A549 (cell line): ENCODE data around the gene CRTC2.

Experiments
- CEBPB ChIP-seq, 2 experiments: fragments of >200 bp in 1 of 2; sonication (Bioruptor Twin) in 1 of 2; formaldehyde crosslinking in 1 of 2; IDR thresholded peaks; 2 replicates each; pipeline ENCODE4 v1.6.1; 2012 to 2016
- CTCF ChIP-seq: fragments of >200 bp; sonication (Bioruptor Twin); formaldehyde crosslinking; IDR thresholded peaks from 3 replicates; pipeline ENCODE4 v1.5.1; 2016
- EP300 ChIP-seq, 2 experiments: fragments of >200 bp; sonication (Bioruptor Twin); formaldehyde crosslinking; IDR thresholded peaks; 2 replicates in 1 of 2; 3 replicates in 1 of 2; pipeline ENCODE4 v1.6.1; 2016 to 2017
- ESRRA ChIP-seq: fragments of 150-350 bp; IDR thresholded peaks from 2 replicates; pipeline ENCODE4 v1.6.1; 2014; ENCODE audit warnings: mild to moderate bottlenecking, low read length, borderline replicate concordance
- HOXB5 ChIP-seq: fragments of 250-450 bp; sonication (Bioruptor Pico); IDR thresholded peaks from 2 replicates; pipeline ENCODE4 v1.5.0; 2020; ENCODE audit warnings: mild to moderate bottlenecking, moderate library complexity
- JUN ChIP-seq, 2 experiments: fragments of >200 bp; sonication (Bioruptor Twin); formaldehyde crosslinking; IDR thresholded peaks; 2 replicates in 1 of 2; 3 replicates in 1 of 2; pipeline ENCODE4 v1.6.1; 2016 to 2017
- MAFK ChIP-seq: fragments of 450-650 bp; IDR thresholded peaks from 2 replicates; pipeline ENCODE4 v1.6.1; 2014; ENCODE audit not compliant: partially characterized antibody
- MYC ChIP-seq: IDR thresholded peaks from 2 replicates; pipeline ENCODE4 v1.6.1; 2012; ENCODE audit warnings: mild to moderate bottlenecking, inconsistent platforms, low read length, improper control_type of control experiment, borderline replicate concordance
- RCOR1 ChIP-seq: fragments of 150-350 bp; IDR thresholded peaks from 2 replicates; pipeline ENCODE4 v1.6.1; 2014; ENCODE audit warnings: antibody characterized with exemption, low read length, low read depth
- REST ChIP-seq: fragments of 200-600 bp; sonication (generic); IDR thresholded peaks from 2 replicates; pipeline ENCODE4 v1.6.1; 2016; ENCODE audit warnings: antibody characterized with exemption, mild to moderate bottlenecking, moderate library complexity

- TF ChIP-seq JUN (IDR thresholded peaks at IDR 0.05) (no peak), EP300 (IDR thresholded peaks at IDR 0.05) (no peak), CTCF (no peak), CEBPB (IDR thresholded peaks at IDR 0.05) (no peak), MYC (no peak), MAFK (no peak), ESRRA (no peak), REST (no peak), HOXB5 (no peak), RCOR1 (no peak)
Measured at GRCh38 chr1:153941826-153942725, 16.3 kb downstream of the CRTC2 start.
